Stimulated activated CD4-positive, alpha-beta T cell treated with anti-CD3 and anti-CD28 coated beads, Interleukin-15, amount 100 ng/mL, for 1 hour (primary cell): ENCODE results near the gene GSPT1.
A peak's percentile ranks its signal among the peaks of the same experiment; 100 is the strongest.
"Not testable (repeated sequence)": the region's sequence is repeated elsewhere in the genome, so short reads cannot be mapped to it uniquely, and the experiment has no call there.

Experiments
- DNase-seq, 2 donors: peaks; one replicate each; pipeline ENCODE4 v3.0.0-alpha.2; 2020; ENCODE audit warnings: low read depth in 1 of 2, low spot score in 1 of 2

GSPT1 gene

GRCh38 chr16:11862489-11862888 lies 53.3 kb downstream of the GSPT1 start:
- DNase-seq: no peak

GRCh38 chr16:11857161-11857560 lies 58.6 kb downstream of the GSPT1 start:
- no peak for DNase-seq

- no peak for DNase-seq
These were observed 63.5 kb downstream of the GSPT1 start for GRCh38 chr16:11852092-11852809.

- peak; percentile 87 for DNase-seq
These were observed 64.3 kb downstream of the GSPT1 start, which contains the start of gene RSL1D1 for GRCh38 chr16:11851294-11852091. Gene RSL1D1, minus strand, starts transcription at chr16:11851542. Its CDS starts 30 bp downstream, at chr16:11851512.

GRCh38 chr16:11848842-11849241 lies 66.9 kb downstream of the GSPT1 start:
- no peak for DNase-seq

GRCh38 chr16:11844499-11844898 lies 71.3 kb downstream of the GSPT1 start:
- DNase-seq: no peak

GRCh38 chr16:11843861-11844260 lies 71.9 kb downstream of the GSPT1 start:
- DNase-seq: no peak

GRCh38 chr16:11843206-11843605 lies 72.5 kb downstream of the GSPT1 start:
- no peak for DNase-seq

- DNase-seq: no peak
These were observed 74.7 kb downstream of the GSPT1 start for GRCh38 chr16:11841026-11841425.

- no peak for DNase-seq
These were observed 79.0 kb downstream of the GSPT1 start for GRCh38 chr16:11836650-11837244.

GRCh38 chr16:11835891-11836649 lies 79.7 kb downstream of the GSPT1 start:
- DNase-seq: no peak

GRCh38 chr16:11835309-11835708 lies 80.4 kb downstream of the GSPT1 start:
- DNase-seq: no peak

GRCh38 chr16:11833951-11834695 lies 81.6 kb downstream of the GSPT1 start:
- DNase-seq: no peak

GRCh38 chr16:11828696-11829095 lies 87.1 kb downstream of the GSPT1 start:
- DNase-seq: no peak

GRCh38 chr16:11825520-11826165 lies 90.1 kb downstream of the GSPT1 start:
- DNase-seq: not testable (repeated sequence)

- no peak for DNase-seq
These were observed 91.4 kb downstream of the GSPT1 start for GRCh38 chr16:11824362-11824761.

- DNase-seq: not testable (repeated sequence)
These were observed 92.1 kb downstream of the GSPT1 start for GRCh38 chr16:11823645-11824044.

- no peak for DNase-seq
These were observed 96.0 kb downstream of the GSPT1 start for GRCh38 chr16:11819798-11820197.

GRCh38 chr16:11818970-11819369 lies 96.8 kb downstream of the GSPT1 start:
- not testable (repeated sequence) for DNase-seq
